GM23338 (cell line): ENCODE measurements around the gene ZC3H14.

Experiments
- CREB1 ChIP-seq: fragments of 250-450 bp; sonication (Bioruptor Pico); IDR thresholded peaks from 2 replicates; pipeline ENCODE4 v1.5.0; 2020; ENCODE audit warnings: low read depth, mild to moderate bottlenecking, moderate library complexity
- EZH2 ChIP-seq: fragments of 200-600 bp; sonication (generic); IDR thresholded peaks from one replicate; pipeline ENCODE4 v1.8.0; 2017; ENCODE audit warnings: antibody characterized with exemption, mild to moderate bottlenecking, low read depth; ENCODE audit not compliant: unreplicated experiment
- EZH2phosphoT487 ChIP-seq: fragments of 200-600 bp; sonication (generic); IDR thresholded peaks from one replicate; pipeline ENCODE4 v1.8.1; 2018; ENCODE audit warnings: antibody characterized with exemption; ENCODE audit not compliant: unreplicated experiment
- JUNB ChIP-seq: IDR thresholded peaks from one replicate; pipeline ENCODE4 v1.6.1; 2016; ENCODE audit warnings: antibody characterized with exemption; ENCODE audit not compliant: unreplicated experiment
- POLR2AphosphoS5 ChIP-seq: IDR thresholded peaks from 2 replicates; pipeline ENCODE4 v1.6.1; 2016; ENCODE audit warnings: antibody characterized with exemption, low read depth
- ZNF114 ChIP-seq: fragments of 250-450 bp; sonication (Bioruptor Pico); IDR thresholded peaks from 2 replicates; pipeline ENCODE4 v1.5.0; 2020; ENCODE audit warnings: mild to moderate bottlenecking, moderate library complexity
- TF ChIP-seq, protein P1 (sequence below), 2 experiments: fragments of 200-600 bp in 1 of 2; sonication (generic) in 1 of 2; conservative IDR thresholded peaks; 2 replicates each; pipeline versions ENCODE4 v1.5.1 to v1.6.1; 2016 to 2017; ENCODE audit warnings: antibody characterized with exemption in 2 of 2, low read depth in 2 of 2, mild to moderate bottlenecking in 2 of 2, moderate library complexity in 1 of 2
- TF ChIP-seq, protein P2 (sequence below): IDR thresholded peaks from one replicate; pipeline ENCODE4 v1.6.1; 2018; ENCODE audit warnings: antibody characterized with exemption; ENCODE audit not compliant: unreplicated experiment
- TF ChIP-seq, protein P3 (sequence below): IDR thresholded peaks from 2 replicates; pipeline ENCODE4 v1.6.1; 2016; ENCODE audit warnings: antibody characterized with exemption

DNA sequence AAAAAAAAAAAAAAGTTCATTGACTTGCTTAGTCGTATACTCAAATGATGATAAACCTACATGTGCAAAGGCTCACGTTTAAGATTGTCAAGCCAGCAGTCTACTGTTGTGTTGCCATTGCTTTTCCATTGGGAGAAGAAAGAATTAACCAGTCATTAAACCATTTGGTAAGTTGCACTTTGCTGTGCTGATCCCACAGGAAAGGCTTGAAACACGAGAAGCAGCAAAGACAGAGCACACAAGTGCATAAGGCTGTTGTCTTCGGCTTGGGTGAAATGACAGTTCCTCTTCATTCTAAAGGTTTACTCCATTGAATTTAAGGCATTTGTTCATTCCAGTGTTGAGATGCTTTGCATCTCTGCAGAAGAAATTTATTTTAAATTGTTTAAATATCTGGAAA is 50.1 kb downstream of the ZC3H14 start:
- TF ChIP-seq, protein P1, sequence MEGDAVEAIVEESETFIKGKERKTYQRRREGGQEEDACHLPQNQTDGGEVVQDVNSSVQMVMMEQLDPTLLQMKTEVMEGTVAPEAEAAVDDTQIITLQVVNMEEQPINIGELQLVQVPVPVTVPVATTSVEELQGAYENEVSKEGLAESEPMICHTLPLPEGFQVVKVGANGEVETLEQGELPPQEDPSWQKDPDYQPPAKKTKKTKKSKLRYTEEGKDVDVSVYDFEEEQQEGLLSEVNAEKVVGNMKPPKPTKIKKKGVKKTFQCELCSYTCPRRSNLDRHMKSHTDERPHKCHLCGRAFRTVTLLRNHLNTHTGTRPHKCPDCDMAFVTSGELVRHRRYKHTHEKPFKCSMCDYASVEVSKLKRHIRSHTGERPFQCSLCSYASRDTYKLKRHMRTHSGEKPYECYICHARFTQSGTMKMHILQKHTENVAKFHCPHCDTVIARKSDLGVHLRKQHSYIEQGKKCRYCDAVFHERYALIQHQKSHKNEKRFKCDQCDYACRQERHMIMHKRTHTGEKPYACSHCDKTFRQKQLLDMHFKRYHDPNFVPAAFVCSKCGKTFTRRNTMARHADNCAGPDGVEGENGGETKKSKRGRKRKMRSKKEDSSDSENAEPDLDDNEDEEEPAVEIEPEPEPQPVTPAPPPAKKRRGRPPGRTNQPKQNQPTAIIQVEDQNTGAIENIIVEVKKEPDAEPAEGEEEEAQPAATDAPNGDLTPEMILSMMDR (conservative IDR thresholded peaks at IDR 0.05; ENCODE audit: low read depth in 2 of 2), result no peak
- TF ChIP-seq ZNF114 (CRISPR knock-in tag) (no peak), EZH2phosphoT487 (no peak), CREB1 (no peak), JUNB (no peak), POLR2AphosphoS5 (no peak), EZH2 (no peak)
- TF ChIP-seq, protein P2, sequence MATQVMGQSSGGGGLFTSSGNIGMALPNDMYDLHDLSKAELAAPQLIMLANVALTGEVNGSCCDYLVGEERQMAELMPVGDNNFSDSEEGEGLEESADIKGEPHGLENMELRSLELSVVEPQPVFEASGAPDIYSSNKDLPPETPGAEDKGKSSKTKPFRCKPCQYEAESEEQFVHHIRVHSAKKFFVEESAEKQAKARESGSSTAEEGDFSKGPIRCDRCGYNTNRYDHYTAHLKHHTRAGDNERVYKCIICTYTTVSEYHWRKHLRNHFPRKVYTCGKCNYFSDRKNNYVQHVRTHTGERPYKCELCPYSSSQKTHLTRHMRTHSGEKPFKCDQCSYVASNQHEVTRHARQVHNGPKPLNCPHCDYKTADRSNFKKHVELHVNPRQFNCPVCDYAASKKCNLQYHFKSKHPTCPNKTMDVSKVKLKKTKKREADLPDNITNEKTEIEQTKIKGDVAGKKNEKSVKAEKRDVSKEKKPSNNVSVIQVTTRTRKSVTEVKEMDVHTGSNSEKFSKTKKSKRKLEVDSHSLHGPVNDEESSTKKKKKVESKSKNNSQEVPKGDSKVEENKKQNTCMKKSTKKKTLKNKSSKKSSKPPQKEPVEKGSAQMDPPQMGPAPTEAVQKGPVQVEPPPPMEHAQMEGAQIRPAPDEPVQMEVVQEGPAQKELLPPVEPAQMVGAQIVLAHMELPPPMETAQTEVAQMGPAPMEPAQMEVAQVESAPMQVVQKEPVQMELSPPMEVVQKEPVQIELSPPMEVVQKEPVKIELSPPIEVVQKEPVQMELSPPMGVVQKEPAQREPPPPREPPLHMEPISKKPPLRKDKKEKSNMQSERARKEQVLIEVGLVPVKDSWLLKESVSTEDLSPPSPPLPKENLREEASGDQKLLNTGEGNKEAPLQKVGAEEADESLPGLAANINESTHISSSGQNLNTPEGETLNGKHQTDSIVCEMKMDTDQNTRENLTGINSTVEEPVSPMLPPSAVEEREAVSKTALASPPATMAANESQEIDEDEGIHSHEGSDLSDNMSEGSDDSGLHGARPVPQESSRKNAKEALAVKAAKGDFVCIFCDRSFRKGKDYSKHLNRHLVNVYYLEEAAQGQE, result no peak
- TF ChIP-seq, protein P3, sequence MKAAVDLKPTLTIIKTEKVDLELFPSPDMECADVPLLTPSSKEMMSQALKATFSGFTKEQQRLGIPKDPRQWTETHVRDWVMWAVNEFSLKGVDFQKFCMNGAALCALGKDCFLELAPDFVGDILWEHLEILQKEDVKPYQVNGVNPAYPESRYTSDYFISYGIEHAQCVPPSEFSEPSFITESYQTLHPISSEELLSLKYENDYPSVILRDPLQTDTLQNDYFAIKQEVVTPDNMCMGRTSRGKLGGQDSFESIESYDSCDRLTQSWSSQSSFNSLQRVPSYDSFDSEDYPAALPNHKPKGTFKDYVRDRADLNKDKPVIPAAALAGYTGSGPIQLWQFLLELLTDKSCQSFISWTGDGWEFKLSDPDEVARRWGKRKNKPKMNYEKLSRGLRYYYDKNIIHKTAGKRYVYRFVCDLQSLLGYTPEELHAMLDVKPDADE, result no peak
